A673 (cell line): ENCODE results near the gene SNX10.

ENCODE experiments used
- CTCF ChIP-seq: fragments of 300-800, 200-600 bp; sonication (generic); conservative IDR thresholded peaks from 2 replicates; pipeline ENCODE4 v1.5.1; 2017; ENCODE audit warnings: low read depth, mild to moderate bottlenecking, antibody characterized with exemption, low read length, moderate library complexity, mixed read lengths
- EZH2 ChIP-seq: fragments of 200-600 bp; sonication (generic); IDR thresholded peaks from 2 replicates; pipeline ENCODE4 v1.6.1; 2017; ENCODE audit warnings: borderline replicate concordance, low read depth, mild to moderate bottlenecking, mixed read lengths, antibody characterized with exemption, low read length; ENCODE audit not compliant: poor library complexity, severe bottlenecking

GRCh38 chr7:26348234-26348851 is 56.7 kb downstream of the SNX10 start:
- TF ChIP-seq CTCF, result no peak
- TF ChIP-seq EZH2, result no peak
